ENCODE measurements around the gene PALM3.

Gene PALM3, protein sequence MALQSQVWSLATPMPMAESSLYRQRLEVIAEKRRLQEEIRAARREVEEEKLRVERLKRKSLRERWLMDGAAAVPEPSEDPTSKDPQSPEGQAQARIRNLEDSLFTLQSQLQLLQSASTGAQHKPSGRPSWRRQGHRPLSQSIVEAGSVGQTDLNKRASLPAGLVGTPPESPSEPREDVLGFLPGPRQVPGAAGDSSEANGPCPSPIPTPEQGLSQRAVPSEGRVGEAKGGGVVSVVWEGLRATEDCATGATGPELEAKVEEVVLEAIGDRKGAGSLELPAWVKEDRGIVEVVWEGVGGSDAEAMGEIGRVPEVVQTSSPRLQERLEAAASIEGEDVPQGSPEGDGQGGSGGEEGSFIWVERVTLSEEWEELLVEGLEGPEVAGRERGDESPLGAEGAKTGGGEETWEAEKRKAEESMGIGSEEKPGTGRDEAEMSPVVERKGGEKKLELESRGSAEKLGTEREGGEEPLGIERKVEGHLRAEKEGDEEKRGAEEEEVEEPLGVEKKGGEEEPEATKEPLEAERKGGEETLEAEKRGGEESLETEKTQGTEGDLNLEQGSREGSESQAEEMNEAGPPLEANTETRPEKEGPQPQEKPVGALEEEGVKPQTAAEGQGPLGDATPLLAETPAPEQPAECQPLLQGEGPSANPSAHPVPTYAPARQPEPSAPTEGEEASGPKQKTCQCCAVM

GRCh38 chr19:14061751-14062557, at the start of gene PALM3:
TSS of gene PALM3 (minus strand) at chr19:14062076. CDS start at chr19:14061980, 96 bp downstream.
- DNase-seq: no peak

DNA sequence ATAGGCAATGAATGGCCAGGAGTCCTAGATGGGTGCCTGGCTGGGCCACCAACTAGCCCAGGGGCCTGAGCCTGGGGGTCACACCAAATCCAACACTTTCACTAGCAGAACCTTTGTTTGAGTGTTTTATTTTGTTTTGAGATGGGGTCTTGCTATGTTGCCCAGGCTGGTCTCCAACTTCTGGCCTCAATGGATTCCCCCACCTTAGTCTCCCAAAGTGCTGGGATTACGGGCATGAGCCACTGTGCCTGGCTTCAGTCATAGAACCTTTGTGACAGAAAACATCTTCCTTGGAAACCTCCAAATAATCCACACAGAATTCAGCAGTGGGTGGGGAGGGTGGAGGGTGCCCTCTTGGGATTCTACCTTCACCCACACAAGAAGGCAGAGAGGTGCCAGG, 49.6 kb upstream of the PALM3 start:
- DNase-seq: no peak

DNA sequence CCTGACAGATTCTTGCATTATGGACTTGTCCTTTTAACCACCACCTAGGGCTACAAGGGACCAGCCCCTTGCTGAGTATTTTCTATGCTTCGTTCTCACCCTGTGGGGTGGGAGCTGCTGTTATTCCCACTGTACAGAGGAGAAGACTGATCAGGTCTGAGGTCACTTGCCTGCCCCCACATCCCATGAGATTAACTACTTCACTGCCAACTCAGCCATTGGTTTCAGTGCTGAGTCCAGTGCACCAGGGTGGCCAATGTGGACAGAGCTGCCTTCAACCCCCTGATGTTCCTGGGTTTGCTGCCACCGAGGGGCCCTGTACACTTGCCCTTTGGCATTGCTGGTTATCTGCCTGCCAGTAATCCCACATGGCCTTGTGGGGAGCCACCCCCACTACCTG, 48.8 kb upstream of the PALM3 start:
- no peak for DNase-seq

- no peak for DNase-seq
Measured at GRCh38 chr19:14107581-14108461, 45.9 kb upstream of the PALM3 start.

- DNase-seq: no peak
Measured at GRCh38 chr19:14106840-14107239, 45.0 kb upstream of the PALM3 start.

DNA sequence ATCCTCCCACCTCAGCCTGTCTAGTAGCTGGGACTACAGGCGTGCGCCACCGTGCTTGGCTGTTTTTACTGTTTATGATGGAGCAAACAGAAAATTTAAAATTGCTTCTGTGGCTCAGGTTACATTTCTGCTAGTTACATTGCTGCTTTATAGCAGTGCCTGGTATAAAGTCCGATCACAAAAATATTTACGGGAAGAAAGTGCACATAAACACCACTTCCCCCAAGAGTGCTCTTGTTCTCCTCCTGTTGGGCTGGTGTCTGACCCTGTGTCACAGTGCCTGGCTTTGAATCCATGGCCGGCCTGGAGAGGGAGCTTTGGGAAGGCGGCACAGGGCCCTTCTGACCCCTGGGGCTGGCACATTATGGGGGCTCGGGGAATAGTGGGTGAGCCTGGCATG, 43.8 kb upstream of the PALM3 start:
- DNase-seq: no peak

DNA sequence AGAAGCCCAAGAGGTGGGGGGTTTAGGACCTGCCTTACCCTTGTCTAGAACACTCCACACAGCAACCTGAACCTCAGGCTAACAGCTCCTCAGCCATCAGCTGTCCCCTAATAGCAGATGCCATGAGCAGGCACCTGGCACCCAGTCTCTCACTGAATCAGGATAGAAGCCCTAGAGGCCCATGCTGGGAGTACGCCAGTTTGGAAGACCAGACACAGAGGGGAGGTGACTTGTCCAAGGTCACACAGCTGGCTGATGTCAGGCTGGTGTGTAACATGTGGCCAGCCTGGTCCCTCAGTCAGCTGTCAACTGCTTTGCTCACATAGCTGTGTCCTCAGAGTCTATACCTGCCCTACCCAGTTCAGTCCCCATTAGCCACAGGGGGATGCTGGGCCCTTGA, 41.4 kb upstream of the PALM3 start:
- DNase-seq: no peak

GRCh38 chr19:14102756-14103155, 40.9 kb upstream of the PALM3 start:
- no peak for DNase-seq

DNA sequence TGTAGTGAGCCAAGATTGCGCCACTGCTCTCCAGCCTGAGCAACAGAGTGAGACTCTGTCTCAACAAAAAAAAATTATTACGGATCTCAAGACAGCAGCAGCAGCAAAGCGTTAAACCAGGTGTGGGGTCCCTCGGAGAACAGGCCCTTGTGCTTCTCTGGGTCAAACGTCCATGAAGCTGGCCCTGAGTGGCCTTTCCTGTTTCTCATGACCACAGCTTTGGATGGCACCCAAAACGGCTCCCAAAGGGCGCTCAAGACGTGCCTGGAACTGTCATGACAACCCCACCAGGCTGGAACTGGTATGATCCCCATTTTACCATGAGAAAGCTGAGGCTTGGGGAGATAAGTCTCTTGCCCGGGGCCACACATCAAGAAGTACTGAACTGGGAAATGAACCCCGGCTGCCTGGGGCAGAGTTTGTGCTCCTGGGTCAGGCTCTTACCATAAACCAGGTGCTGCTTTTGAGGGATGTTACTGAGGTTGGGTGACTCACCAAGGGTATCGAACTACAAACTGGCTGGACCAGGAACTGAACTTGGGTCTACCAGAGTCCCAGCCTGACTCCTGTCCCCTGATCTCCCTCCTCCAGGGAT, 40.3 kb upstream of the PALM3 start:
- no peak for DNase-seq

DNA sequence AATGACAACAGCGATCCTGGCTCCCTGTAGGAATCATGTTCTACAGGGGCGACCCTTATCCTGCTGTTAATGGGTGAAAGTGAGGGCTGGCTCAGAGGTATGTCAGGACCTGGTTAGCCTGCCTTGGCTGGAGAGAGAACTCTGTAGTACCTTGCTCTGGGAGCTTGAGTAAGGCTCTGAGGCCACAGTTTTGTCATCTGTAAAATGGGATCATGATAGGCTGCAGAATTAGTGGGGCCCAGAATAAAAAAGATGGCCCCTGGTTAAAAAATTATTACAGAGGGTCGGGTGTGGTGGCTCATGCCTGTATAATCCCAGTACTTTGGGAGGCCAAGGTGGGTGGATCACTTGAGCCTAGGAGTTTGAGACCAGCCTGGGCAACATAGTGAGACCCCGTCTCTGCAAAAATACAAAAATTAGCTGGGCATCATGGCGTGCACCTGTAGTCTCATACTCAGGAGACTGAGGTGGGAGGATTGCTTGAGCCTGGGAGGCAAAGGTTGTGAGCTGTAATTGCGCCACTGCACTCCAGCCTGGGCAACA, 39.2 kb upstream of the PALM3 start:
- no peak for DNase-seq

DNA sequence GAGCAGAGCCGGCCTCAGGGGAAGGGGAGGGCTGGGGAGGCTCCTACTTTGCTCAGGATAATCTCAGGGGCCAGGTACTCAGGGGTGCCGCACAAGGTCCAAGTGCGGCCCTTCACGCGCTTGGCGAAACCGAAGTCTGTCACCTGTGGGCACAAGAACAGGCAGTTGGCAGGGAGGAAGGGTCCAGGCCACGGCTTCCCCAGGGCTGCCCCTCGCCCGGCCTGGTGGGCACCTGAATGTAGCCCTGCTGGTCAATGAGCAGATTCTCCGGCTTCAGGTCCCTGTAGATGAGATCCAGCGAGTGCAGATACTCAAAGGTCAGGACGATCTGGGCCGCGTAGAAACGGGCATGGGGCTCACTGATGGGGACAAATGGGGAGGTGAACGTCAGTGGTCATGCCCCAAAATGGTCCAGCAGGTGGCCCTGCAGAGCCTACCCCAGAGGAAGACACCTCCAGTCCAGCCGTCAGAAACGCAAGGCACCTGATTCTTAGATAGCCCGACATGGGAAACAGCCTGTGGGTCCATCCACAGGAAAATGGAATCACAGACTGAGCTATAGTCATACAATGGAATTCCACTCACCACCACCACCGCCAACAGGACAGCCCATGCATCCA, 35.8 kb upstream of the PALM3 start:
- DNase-seq: no peak

DNA sequence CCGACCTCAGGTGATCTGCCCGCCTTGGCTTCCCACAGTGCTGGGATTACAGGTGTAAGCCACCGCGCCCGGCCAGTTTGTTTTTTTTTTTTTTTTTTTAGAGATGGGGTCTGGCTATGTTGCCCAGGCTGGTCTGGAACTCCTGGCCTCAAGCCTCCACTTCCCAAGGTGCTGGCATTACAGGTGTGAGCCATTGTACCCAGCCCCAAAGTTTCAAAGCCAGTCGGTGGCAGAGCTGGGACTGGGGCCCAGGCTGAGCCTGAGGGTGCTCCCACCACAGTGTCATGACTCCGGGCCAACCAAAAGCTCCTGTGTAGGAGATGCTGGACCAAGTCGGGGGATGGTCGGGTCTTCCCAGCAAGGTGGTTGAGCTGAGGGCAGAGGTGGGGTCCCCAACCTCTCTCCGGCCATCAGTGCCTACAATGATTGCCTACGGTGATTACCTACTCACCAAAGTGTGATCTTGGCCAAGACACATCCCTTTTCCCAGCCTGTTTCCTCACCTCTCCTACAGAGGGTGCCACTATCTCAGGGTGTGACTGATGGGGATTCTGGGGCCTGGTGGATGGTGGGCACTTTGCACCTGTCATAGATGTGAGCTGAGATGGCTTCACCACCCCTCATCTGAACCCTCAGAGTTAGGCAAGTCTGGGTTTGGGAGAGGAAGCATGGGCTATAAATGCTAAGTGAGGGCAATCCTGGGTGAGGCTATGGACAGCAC, 34.6 kb upstream of the PALM3 start:
- no peak for DNase-seq

GRCh38 chr19:14094854-14095253, 33.0 kb upstream of the PALM3 start:
- DNase-seq: no peak

DNA sequence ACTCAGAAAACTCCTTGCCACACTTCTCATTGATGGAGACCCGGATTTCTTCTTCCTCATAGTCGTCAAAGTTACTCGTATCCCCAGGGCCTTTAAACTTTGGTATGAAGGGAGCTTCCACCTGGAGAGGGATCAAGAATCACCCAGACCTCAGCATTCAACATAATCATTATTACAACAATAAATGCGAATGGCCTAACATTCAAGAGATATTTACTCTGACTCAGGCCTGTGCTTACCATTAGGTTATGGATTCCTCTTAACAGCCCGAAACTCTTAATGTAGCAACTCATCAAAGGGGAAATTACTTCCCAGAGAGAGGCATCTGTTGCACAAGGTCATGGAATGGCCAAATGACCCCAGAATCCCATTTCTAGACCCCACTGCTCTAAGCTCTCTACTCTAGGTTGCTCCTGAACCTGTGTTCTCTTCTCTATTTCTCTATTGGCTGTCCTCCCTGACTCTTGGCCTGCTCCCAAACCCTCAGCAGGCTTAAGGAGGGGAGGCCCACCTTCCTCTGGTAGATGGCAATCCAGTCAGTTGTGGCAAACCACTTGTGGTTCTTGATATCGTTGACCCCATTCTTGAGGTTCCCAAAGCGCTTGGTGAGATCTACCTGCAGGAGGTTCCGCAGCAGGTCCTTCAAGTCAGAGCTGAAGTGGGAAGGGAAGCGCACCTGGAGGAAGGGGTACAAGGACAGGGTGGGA, 31.4 kb upstream of the PALM3 start:
- DNase-seq: no peak

GRCh38 chr19:14091813-14092462, 30.1 kb upstream of the PALM3 start:
- DNase-seq: peak in 1 of 2 donors; percentile 47

- peak; percentile 71 to 79 for DNase-seq
Measured at GRCh38 chr19:14091081-14091812, 29.4 kb upstream of the PALM3 start.

- DNase-seq: peak; percentile 88 to 90
Measured at GRCh38 chr19:14090509-14091080, 28.7 kb upstream of the PALM3 start, which contains the start of gene SAMD1. TSS of gene SAMD1 (minus strand) at chr19:14090751.
